ENCODE data around the gene DMRTC1. TPM values are rescaled to one million over a fixed set of nuclear protein-coding genes. Genes with fewer than 3 reads are reported as not detected.
"Not testable (repeated sequence)": the region's sequence is repeated elsewhere in the genome, so short reads cannot be mapped to it uniquely, and the experiment has no call there.

Gene DMRTC1
- total and polyA plus RNA-seq, 8 donors: 0.18 to 0.53 (median 0.29) TPM; not detected in 1

- DNase-seq; H3K36me3 ChIP-seq; H3K4me1 ChIP-seq; H3K4me3 ChIP-seq; ATAC-seq; H3K27ac ChIP-seq; intact Hi-C loops (cut with DNase I); H3K9me3 ChIP-seq; H3K27me3 ChIP-seq: not testable (repeated sequence)
Observed at GRCh38 chrX:72889740-72890139, 53.9 kb downstream of the DMRTC1 start.

GRCh38 chrX:72882898-72883297 is 60.7 kb downstream of the DMRTC1 start:
- H3K4me1 ChIP-seq; ATAC-seq; H3K27ac ChIP-seq; H3K4me3 ChIP-seq; intact Hi-C loops (cut with DNase I); H3K27me3 ChIP-seq; H3K36me3 ChIP-seq; H3K9me3 ChIP-seq; DNase-seq: not testable (repeated sequence)

- H3K9me3 ChIP-seq; DNase-seq; H3K36me3 ChIP-seq; H3K27ac ChIP-seq; H3K4me3 ChIP-seq; H3K27me3 ChIP-seq; H3K4me1 ChIP-seq; ATAC-seq; intact Hi-C loops (cut with DNase I): not testable (repeated sequence)
Observed at GRCh38 chrX:72837532-72837931, 106.1 kb downstream of the DMRTC1 start.

GRCh38 chrX:72830701-72831100 is 112.9 kb downstream of the DMRTC1 start:
- H3K27ac ChIP-seq; H3K27me3 ChIP-seq; ATAC-seq; H3K4me1 ChIP-seq; intact Hi-C loops (cut with DNase I); DNase-seq; H3K4me3 ChIP-seq; H3K36me3 ChIP-seq; H3K9me3 ChIP-seq: not testable (repeated sequence)

Other genes starting within 250 kb of the DMRTC1 start
- gene PHKA1, start 229.5 kb downstream of the DMRTC1 start, total RNA-seq: 1 to 10 TPM; 4.8 TPM
- gene PHKA1, start 229.5 kb downstream of the DMRTC1 start, polyA plus RNA-seq (ENCODE audit: insufficient read length in 6 of 6): 1 to 10 TPM; 2.8 to 5.0 (median 4.1) TPM
- gene DMRTC1B, start 166.9 kb downstream of the DMRTC1 start, total RNA-seq: under 1 TPM; 0.45 to 0.47 TPM
- 1 to 10 TPM; 2.2 to 4.2 (median 2.6) TPM for gene DMRTC1B, start 166.9 kb downstream of the DMRTC1 start, polyA plus RNA-seq (ENCODE audit: insufficient read length in 6 of 6)
- gene FAM236B, start 161.2 kb downstream of the DMRTC1 start, total RNA-seq: not detected
- under 1 TPM in 1 of 6 donors, not detected in 5; 0.61 TPM for gene FAM236B, start 161.2 kb downstream of the DMRTC1 start, polyA plus RNA-seq (ENCODE audit: insufficient read length in 6 of 6)
- not detected for gene FAM236D, start 135.6 kb downstream of the DMRTC1 start, total RNA-seq
- gene FAM236D, start 135.6 kb downstream of the DMRTC1 start, polyA plus RNA-seq (ENCODE audit: insufficient read length in 6 of 6): not detected
- not detected for gene FAM236C, start 31.2 kb downstream of the DMRTC1 start, total RNA-seq
- gene FAM236C, start 31.2 kb downstream of the DMRTC1 start, polyA plus RNA-seq (ENCODE audit: insufficient read length in 6 of 6): not detected
- not detected for gene FAM236A, start 5.6 kb downstream of the DMRTC1 start, total RNA-seq
- gene FAM236A, start 5.6 kb downstream of the DMRTC1 start, polyA plus RNA-seq (ENCODE audit: insufficient read length in 6 of 6): under 1 TPM in 4 of 6 donors, not detected in 2; 0.34 to 0.74 (median 0.41) TPM
- gene PABPC1L2B, start 59.1 kb upstream of the DMRTC1 start, total RNA-seq: not detected
- not detected for gene PABPC1L2B, start 59.1 kb upstream of the DMRTC1 start, polyA plus RNA-seq (ENCODE audit: insufficient read length in 6 of 6)
- not detected for gene PABPC1L2A, start 135.7 kb upstream of the DMRTC1 start, total RNA-seq
- gene PABPC1L2A, start 135.7 kb upstream of the DMRTC1 start, polyA plus RNA-seq (ENCODE audit: insufficient read length in 6 of 6): not detected